ENCODE results near the gene MYO7B.

Gene MYO7B

GRCh38 chr2:127609818-127610217 lies 74.3 kb downstream of the MYO7B start:
- no peak for DNase-seq (ENCODE audit: low spot score)

- DNase-seq (ENCODE audit: low spot score), result no peak
Observed at GRCh38 chr2:127610561-127610960, 75.1 kb downstream of the MYO7B start.

GRCh38 chr2:127611076-127611925 lies 75.8 kb downstream of the MYO7B start:
- no peak for DNase-seq (ENCODE audit: low spot score)

- DNase-seq (ENCODE audit: low spot score), result no peak
Observed at GRCh38 chr2:127612111-127612822, 76.8 kb downstream of the MYO7B start.

GRCh38 chr2:127614246-127614645 lies 78.8 kb downstream of the MYO7B start:
- no peak for DNase-seq (ENCODE audit: low spot score)

- DNase-seq (ENCODE audit: low spot score), result no peak
Observed at GRCh38 chr2:127614731-127615130, 79.2 kb downstream of the MYO7B start.

- DNase-seq (ENCODE audit: low spot score), result no peak
Observed at GRCh38 chr2:127615511-127616166, 80.2 kb downstream of the MYO7B start.

- no peak for DNase-seq (ENCODE audit: low spot score)
Observed at GRCh38 chr2:127618551-127619202, 83.2 kb downstream of the MYO7B start.

GRCh38 chr2:127619203-127619590 lies 83.7 kb downstream of the MYO7B start:
- DNase-seq (ENCODE audit: low spot score), result no peak

- no peak for DNase-seq (ENCODE audit: low spot score)
Observed at GRCh38 chr2:127619877-127620705, 84.6 kb downstream of the MYO7B start.

- DNase-seq (ENCODE audit: low spot score), result no peak
Observed at GRCh38 chr2:127620866-127621265, 85.4 kb downstream of the MYO7B start.

GRCh38 chr2:127621981-127622431 lies 86.5 kb downstream of the MYO7B start:
- no peak for DNase-seq (ENCODE audit: low spot score)

GRCh38 chr2:127622561-127623387 lies 87.3 kb downstream of the MYO7B start:
- DNase-seq (ENCODE audit: low spot score), result no peak

GRCh38 chr2:127623388-127624319 lies 88.2 kb downstream of the MYO7B start:
- no peak for DNase-seq (ENCODE audit: low spot score)

- DNase-seq (ENCODE audit: low spot score), result no peak
Observed at GRCh38 chr2:127624320-127624755, 88.9 kb downstream of the MYO7B start.

GRCh38 chr2:127624756-127625571 lies 89.5 kb downstream of the MYO7B start:
- no peak for DNase-seq (ENCODE audit: low spot score)

GRCh38 chr2:127625572-127625951 lies 90.1 kb downstream of the MYO7B start:
- DNase-seq (ENCODE audit: low spot score), result no peak

GRCh38 chr2:127626175-127626574 lies 90.7 kb downstream of the MYO7B start:
- no peak for DNase-seq (ENCODE audit: low spot score)

Measured in hematopoietic multipotent progenitor cell treated with erythropoietin and hydrocortisone succinate and interleukin-3 and kit ligand, for 15 days (in vitro differentiated cells).